GM18505 (cell line): Measurements from ENCODE around the gene CD59.
"Not testable (repeated sequence)": the region's sequence is repeated elsewhere in the genome, so short reads cannot be mapped to it uniquely, and the experiment has no call there.

Experiments
- ATAC-seq: cut with Tn5 transposase; IDR thresholded peaks from one replicate; pipeline ENCODE4 v1.9.1; 2021; ENCODE audit not compliant: unreplicated experiment
- POLR2A ChIP-seq: IDR thresholded peaks from 4 replicates; pipeline ENCODE4 v1.6.1; 2011; ENCODE audit warnings: borderline replicate concordance; ENCODE audit not compliant: insufficient read depth, insufficient read length; ENCODE audit errors: extremely low read depth

Gene CD59

GRCh38 chr11:33689501-33689900, 46.7 kb downstream of the CD59 start:
- ATAC-seq: no peak
- TF ChIP-seq POLR2A: no peak

DNA sequence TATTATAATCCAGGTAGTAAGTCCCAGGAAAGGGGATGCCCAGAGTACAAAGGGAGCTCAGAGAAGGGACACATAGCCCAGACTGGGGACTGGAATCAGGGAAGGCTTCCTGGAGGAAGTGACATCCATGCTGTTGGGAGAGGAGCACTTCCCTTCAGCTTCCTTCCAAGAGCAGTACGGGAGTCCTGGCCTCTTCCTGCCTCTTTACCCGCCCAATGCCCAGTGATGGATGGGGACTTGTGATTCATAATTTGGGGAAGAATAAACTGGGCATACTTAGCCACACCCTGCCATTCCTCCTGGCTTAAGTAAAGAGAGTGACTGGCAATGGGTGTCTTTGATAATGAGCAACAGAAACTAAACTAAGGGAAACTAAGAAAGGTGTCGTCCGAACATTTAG, 47.1 kb downstream of the CD59 start:
- ATAC-seq: no peak
- no peak for TF ChIP-seq POLR2A

DNA sequence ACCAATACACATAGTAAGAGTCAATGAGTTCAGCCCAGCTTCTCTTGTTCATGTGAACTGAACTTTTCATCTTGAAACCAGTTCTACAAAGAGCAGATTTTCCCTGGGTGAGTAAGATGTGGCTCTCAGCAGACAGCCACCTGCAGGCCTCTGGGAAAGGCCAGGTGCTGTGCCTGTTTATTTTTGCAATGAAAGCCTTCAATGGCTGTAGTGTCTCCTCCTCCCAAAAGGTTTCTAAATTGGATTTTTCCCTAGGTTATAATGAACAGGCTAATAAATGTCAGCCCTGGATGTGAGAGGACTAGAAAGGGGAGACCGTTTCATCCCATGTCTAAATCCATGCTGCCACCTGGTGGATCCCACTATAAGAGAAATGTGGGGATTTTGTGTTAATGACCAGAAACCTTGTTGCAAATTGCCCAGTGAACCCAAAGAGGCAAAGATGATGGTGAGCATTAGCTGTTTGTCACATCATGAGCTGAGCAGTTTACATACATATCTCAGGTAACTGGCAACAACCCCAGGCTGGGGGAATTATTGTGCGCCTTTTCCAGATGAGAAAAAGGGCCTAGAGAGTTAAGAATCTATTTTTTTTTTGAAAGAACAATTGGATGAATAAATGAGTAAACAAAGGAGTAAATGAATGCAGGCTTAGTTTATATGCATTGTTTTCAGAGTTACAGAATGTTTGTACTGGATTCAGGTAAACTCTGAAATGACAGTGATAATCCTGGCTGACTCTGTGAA, 48.3 kb downstream of the CD59 start:
- TF ChIP-seq POLR2A: no peak
- no peak for ATAC-seq

- ATAC-seq: no peak
- TF ChIP-seq POLR2A: no peak
Observed at GRCh38 chr11:33685082-33685481, 51.1 kb downstream of the CD59 start.

GRCh38 chr11:33684003-33684706, 52.1 kb downstream of the CD59 start:
- ATAC-seq: no peak
- TF ChIP-seq POLR2A: no peak

DNA sequence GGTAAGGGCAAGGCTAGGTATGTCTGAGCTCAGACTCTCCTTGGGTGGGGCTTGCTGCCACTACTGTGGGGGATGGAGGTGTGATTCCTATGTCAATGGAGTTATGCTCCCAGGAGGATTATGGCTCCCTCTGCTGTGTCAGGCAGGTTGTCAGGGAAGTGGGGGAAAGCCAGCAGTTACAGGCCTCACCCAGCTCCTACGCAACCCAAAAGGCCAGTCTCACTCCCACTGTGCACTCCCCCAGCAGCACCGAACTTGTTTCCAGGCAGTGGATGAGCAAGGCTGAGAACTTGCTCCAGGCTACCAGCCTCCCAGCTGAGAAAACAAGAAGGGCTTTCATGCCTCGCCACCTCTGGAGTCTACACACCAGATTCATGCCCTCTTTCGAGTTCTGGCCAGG, 53.8 kb downstream of the CD59 start:
- no peak for ATAC-seq
- TF ChIP-seq POLR2A: no peak

- ATAC-seq: no peak
- TF ChIP-seq POLR2A: no peak
Observed at GRCh38 chr11:33682019-33682418, 54.2 kb downstream of the CD59 start.

GRCh38 chr11:33678616-33679015, 57.6 kb downstream of the CD59 start:
- not testable (repeated sequence) for ATAC-seq

DNA sequence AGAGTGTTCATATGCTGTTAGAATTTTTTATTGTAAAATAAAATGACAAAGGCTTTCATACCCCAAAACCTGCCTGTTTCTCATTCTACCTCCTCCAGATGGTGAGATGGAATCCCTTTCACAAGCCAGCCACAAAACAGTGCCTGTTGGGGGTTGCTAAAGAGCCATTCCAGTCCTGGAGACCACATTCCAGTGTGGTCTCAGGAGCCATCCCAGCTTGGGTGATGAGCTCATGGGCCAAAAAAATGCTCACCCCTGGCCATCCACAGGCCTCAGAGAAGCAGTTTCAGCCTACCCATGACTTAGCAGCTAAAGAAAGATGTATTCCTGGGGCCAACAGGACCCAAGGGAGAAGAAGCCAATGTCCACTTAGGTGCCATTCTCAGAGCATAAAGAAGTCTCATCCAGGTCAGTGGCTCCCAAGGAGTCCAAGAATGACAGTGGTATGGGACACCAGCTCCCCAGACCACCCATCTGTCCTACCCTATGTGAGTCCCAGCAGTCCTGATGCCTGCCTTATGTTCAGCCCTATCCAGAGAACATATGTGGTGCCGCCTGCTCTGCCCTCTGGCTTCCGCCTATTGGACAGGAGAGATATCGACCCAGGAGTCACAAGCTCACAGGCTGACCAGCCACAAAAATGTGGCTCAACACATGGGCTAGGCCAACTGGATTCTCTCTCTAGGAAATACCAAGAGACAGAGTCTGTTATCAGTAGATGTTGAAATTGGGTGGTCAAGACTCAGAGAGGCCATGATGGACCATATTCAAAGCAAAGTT, 62.0 kb downstream of the CD59 start:
- ATAC-seq: no peak
- no peak for TF ChIP-seq POLR2A

DNA sequence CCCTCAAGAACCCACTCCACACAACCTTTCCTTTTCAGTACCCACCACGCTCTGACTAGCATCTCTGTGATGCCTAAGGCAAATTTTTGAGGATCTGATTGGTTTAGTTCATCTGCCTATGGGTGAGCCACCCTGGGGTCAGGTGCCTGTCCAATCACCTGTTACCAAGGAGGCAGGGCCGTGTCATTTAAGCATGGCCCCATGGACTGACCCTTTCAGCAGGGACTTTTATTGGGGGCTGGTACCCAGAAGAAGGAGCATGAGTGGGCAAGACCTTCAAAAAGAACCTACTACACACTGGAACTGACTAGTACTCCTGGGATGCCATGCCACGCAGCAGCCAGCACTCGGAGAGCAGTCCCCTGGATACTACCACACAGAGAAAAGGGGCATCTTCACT, 64.0 kb downstream of the CD59 start:
- no peak for ATAC-seq
- no peak for TF ChIP-seq POLR2A

DNA sequence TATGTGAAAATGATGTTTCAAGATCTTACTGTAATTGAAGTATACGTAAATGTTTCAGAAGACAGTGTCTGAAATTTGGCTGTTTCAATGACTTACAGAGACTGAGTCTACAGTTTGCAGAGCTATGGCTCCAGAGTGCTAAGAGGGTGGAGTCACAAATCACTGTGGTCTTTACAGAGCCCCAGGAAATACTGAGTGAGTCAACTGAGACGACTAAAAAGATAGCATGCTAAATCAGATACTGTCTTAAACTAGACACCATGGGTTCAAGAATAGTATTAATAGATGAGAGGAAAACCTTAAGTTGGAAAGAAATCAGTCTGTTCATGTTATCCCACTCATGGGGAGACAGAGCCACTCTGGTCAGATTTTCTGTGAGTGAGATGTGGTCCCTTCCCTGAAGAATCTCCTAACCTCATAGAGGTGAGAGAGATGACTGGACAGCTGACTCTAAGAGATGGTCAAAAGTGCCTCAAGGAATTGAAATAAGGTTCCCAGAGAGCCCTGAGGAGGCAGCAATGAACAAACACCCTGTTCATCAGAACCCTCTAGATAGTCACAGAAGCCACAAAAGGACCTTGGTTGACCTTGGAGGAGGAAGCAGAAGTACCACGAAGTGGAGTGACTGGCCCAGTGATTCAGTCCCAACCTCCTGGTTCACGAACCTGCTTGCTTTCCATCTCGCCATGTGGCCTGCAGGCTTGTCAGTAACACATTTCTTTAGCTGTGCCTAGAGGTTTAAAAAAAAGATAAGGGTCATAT, 65.8 kb downstream of the CD59 start:
- ATAC-seq: no peak
- no peak for TF ChIP-seq POLR2A

GRCh38 chr11:33669598-33670249, 66.5 kb downstream of the CD59 start:
- no peak for TF ChIP-seq POLR2A
- no peak for ATAC-seq
